G401 (cell line): ENCODE measurements around the gene SPSB1. TPM values are rescaled to one million over a fixed set of nuclear protein-coding genes. Genes with fewer than 3 reads are reported as not detected.

ENCODE experiments used
- DNase-seq: peaks from one replicate; pipeline ENCODE4 v3.0.0-alpha.2; 2015; ENCODE audit warnings: low spot score
- in situ Hi-C: cut with HindIII; loops from 2 replicates; pipeline ENCODE4 v1.10.0; 2016; ENCODE audit warnings: low sequenced_read_pairs, mixed read lengths
- total RNA-seq: library from RNA; depleted of rRNA; stranded (reverse); fragments of >200 nt; shearing (Covaris generic); gene quantifications from 2 replicates; pipeline ENCODE4 v1.2.3, GENCODE V29; 2014

Gene SPSB1
- total RNA-seq, 1 experiment from 2014 or later: 38.8 TPM

GRCh38 chr1:9275161-9275560 is 17.5 kb upstream of the SPSB1 start:
- in situ Hi-C loops: loop anchor here (25.0 kb wide), 1 partner anchor 287 kb away; no protein-coding TSS in a partner anchor
- no peak for DNase-seq

GRCh38 chr1:9275567-9276034 is 17.1 kb upstream of the SPSB1 start:
- in situ Hi-C loops: loop anchor here (25.0 kb wide), 1 partner anchor 287 kb away; no protein-coding TSS in a partner anchor

DNA sequence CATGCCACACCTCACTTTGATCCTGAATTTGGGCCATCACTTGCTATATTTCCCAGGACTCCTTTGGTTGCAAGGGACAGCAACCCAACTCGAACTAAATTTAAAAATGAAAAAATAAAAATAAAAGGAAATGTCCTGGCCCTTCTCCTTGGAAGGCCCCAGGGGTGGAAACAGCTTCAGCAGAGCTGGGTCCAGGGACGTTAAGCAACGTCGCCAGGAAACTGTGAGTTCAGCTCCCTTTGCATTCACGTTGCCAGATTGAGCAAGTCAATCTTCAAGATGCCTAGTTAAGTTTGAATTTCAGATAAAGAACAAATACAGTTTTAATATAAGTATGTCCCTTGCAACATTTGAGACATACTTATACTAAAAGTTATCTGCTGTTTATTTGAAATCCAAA is 14.6 kb upstream of the SPSB1 start:
- DNase-seq: no peak
- in situ Hi-C loops: loop anchor here (25.0 kb wide), 1 partner anchor 284 kb away; no protein-coding TSS in a partner anchor

More at GRCh38 chr1:9275567-9276034, 17.1 kb upstream of the SPSB1 start:
- no peak for DNase-seq

- in situ Hi-C loops: loop anchor here (25.0 kb wide), 1 partner anchor 284 kb away; no protein-coding TSS in a partner anchor
- DNase-seq: no peak
Measured at GRCh38 chr1:9278585-9279153, 14.0 kb upstream of the SPSB1 start.

DNA sequence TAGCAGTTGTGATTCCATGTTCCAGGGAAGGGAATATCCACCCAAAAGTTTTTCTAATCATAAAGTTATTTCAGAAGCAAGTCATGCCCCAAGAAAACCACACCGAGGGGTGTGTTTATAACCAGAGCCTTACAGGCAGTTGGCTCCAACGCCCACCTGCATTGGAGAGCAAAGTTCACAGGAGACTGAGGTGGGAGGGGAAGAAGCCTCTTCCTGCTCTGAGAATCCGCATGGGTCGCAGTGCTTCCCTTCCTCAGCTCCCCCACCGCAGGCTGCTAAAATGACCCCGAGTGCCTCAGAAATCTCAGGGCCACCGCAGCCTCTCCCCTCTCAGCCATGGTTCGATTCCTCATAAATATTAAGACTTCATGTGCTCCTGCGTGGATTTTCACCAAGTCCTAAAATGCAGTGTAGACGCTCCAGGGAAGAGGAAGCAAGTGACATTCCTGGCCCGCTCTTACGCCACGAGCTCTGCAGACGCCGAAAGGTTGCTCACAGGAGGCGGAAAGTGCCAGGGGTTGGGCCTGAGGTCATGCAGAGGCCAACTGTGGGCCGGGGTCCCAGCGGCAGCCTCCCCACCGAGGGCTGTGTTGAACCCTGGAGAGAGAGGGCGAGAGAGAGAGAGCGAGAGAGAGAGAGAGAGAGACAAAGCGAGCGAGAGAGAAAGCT is 13.4 kb upstream of the SPSB1 start:
- DNase-seq: no peak
- in situ Hi-C loops: loop anchor here (25.0 kb wide), 1 partner anchor 283 kb away; no protein-coding TSS in a partner anchor

GRCh38 chr1:9280015-9280860 is 12.5 kb upstream of the SPSB1 start:
- DNase-seq: no peak
- in situ Hi-C loops: loop anchor here (25.0 kb wide), 1 partner anchor 282 kb away; no protein-coding TSS in a partner anchor

- no peak for DNase-seq
- in situ Hi-C loops: loop anchor here (25.0 kb wide), 1 partner anchor 281 kb away; no protein-coding TSS in a partner anchor
Measured at GRCh38 chr1:9281071-9281827, 11.4 kb upstream of the SPSB1 start.

GRCh38 chr1:9281908-9282695 is 10.6 kb upstream of the SPSB1 start:
- DNase-seq: no peak
- in situ Hi-C loops: loop anchor here (25.0 kb wide), 1 partner anchor 280 kb away; no protein-coding TSS in a partner anchor

- in situ Hi-C loops: loop anchor here (25.0 kb wide), 1 partner anchor 280 kb away; no protein-coding TSS in a partner anchor
- no peak for DNase-seq
Measured at GRCh38 chr1:9282696-9282955, 10.1 kb upstream of the SPSB1 start.

DNA sequence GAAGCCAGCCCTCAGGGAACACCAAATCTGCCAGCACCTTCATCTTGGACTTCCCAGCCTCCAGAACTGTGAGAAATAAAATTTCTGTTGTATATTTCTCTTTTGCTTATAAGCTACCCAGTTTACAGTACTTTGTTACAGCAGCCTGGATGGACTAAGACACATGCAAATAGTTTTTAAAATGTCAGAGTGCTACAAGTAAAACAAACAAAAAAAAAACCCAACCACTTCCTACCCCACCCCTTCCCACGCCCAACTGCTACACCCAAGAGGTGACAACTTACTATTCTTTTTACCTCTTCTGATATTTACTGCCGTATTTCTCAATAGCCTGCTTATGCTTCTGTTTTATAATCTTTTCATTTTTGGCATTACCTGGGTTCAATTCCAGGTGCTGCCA is 8.6 kb upstream of the SPSB1 start:
- in situ Hi-C loops: loop anchor here (25.0 kb wide), 1 partner anchor 278 kb away; no protein-coding TSS in a partner anchor

DNA sequence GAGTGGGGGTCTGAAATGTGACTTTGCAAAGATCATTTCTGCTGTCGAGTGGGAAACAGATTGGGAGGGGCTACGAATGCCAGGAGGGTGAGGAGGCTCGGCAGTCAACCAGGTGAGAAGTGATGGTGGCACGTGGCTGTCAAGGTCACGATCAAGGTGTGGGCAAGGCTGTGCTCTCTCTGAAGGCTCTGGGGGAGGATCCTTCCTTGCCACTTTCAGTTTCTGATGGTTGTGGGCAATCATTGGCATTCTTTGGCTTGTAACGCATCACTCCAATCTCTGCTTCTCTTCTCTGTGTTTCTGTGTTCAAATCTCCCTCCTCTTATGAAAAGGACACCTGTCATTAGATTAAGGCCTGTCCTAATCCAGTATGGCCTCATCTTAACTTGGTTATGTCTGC is 6.1 kb upstream of the SPSB1 start:
- no peak for DNase-seq
- in situ Hi-C loops: loop anchor here (25.0 kb wide), 1 partner anchor 276 kb away; no protein-coding TSS in a partner anchor

More for the DNA sequence above, 8.6 kb upstream of the SPSB1 start:
- DNase-seq: no peak

DNA sequence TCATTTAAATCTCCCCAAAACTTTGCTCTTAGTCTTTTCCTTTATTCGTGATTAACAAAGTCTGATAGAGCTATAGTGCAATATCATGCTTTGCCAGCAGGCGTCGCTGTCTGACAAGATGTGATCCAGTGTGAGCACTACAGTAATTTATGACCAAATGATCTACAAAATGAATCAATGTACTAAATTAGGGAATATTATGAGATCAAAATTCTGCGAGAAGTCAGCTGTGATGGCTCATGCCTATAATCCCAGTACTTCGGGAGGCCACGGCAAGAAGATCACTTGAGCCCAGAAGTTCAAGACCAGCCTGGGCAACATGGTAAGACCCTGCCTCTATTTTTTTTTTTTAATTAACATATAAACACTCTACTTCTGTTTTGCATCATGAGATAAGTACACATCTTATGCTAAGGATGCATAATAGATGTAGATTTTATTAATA is 3.6 kb upstream of the SPSB1 start:
- peak; percentile 31 for DNase-seq
- in situ Hi-C loops: loop anchor here (25.0 kb wide), 1 partner anchor 273 kb away; no protein-coding TSS in a partner anchor

DNA sequence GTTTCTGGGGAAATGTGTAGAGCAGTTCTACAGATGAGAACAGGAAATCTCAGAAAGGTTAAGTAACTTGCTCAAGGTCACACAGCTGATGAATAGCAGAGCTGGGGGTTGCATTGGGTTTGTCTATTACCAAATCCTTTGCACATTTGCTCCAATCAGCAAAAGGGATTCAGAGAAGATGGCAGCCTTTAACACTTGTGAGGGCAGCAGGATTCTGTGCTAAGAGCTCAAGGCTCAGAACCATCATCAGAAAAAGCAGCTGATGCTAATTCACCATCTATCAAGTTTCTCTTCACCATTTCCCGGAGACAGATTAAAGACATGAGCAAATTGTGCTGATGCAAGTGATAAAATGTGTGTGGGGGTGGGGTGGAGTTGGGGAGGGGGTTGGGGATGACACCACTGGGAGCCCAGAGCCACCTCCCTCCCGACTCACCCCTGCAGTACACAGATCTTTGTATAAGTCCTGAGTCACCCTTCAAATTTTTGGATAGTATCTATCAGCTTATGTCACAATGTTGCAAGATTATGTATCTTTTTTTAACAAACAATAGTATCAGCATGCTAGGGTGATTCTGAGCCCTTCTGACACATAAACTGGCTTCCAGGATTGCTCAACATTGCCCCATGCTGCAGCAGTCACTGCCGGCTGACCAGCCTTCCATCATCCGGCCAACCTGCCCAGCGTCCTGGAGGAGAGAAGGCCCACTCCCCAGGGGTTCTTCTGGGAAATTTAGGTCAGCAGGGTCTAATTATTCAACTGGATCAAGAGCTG is 2.8 kb upstream of the SPSB1 start:
- DNase-seq: no peak
- in situ Hi-C loops: loop anchor here (25.0 kb wide), 1 partner anchor 272 kb away; no protein-coding TSS in a partner anchor

GRCh38 chr1:9291914-9292360 is 757 bp upstream of the SPSB1 start:
- in situ Hi-C loops: loop anchor here (25.0 kb wide), 1 partner anchor 270 kb away; no protein-coding TSS in a partner anchor
- peak; percentile 26 for DNase-seq

DNA sequence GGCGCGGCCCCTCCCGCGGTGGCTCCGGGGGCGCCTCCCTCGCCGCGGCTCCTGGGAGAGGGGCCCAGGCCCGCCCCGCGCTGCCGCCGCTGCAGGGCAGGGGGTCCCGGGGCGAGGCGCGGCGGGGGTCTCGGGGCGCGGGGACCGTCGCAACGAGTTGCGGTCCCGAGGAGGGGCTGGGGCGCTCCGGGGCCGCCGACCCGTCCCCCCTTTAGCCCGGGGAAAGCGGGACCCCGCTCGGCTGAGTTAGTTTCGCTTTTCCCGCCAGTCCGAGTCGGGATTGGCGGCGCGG is 493 bp downstream of the SPSB1 start:
- DNase-seq: no peak
- in situ Hi-C loops: loop anchor here (25.0 kb wide), 1 partner anchor 269 kb away; no protein-coding TSS in a partner anchor

GRCh38 chr1:9293533-9294404 is 1.1 kb downstream of the SPSB1 start:
- in situ Hi-C loops: loop anchor here (25.0 kb wide), 1 partner anchor 269 kb away; no protein-coding TSS in a partner anchor

More at GRCh38 chr1:9293533-9294404, 1.1 kb downstream of the SPSB1 start:
- DNase-seq: no peak
